GM12878 (cell line): ENCODE measurements around the gene COMMD3. TPM values are rescaled to one million over a fixed set of nuclear protein-coding genes. Genes with fewer than 3 reads are reported as not detected.
A peak's percentile ranks its signal among the peaks of the same experiment; 100 is the strongest.

ENCODE experiments used
- ATAC-seq: fragments of 200-7000 bp; cut with Tn5 transposase; 3 replicates; pipeline ENCODE4 v1.9.1; 2020; ENCODE audit warnings: mild to moderate bottlenecking, moderate library complexity
- BruUV-seq: library from RNA; stranded (reverse); fragments of 400-500 nt; replicated peaks from 2 replicates; lab custom pipeline; 2021; lab: Mats Ljungman, UMichigan
- CTCF ChIA-PET: fragments of 300-600 bp; sonication (Branson Sonifier 250); formaldehyde crosslinking; extraction: SDS; loops from one replicate; lab custom pipeline; 2021; ENCODE audit warnings: inconsistent platforms; lab: Yijun Ruan, JAX
- POLR2A ChIA-PET: fragments of 350-600 bp; formaldehyde crosslinking; extraction: SDS; loops from one replicate; lab custom pipeline; 2021; ENCODE audit warnings: inconsistent platforms; lab: Charles Lee
- RAD21 ChIA-PET: fragments of 300-600 bp; sonication (Branson Sonifier 250); formaldehyde crosslinking; loops from one replicate; lab custom pipeline; 2023; ENCODE audit warnings: antibody characterized with exemption; ENCODE audit not compliant: unreplicated experiment; lab: Charles Lee
- SMC1A ChIA-PET: fragments of 300-600 bp; sonication (Branson Sonifier 250); formaldehyde crosslinking; loops from one replicate; lab custom pipeline; 2023; ENCODE audit not compliant: unreplicated experiment, uncharacterized antibody; lab: Charles Lee
- DNase-seq: peaks from one replicate; pipeline ENCODE4 v3.0.0-alpha.2; 2011; ENCODE audit warnings: low read depth, low spot score
- FAIRE-seq: peaks from 3 replicates; lab custom pipeline; 2011; peaks lifted over from hg19 to GRCh38; lab: Jason Lieb, UNC
- H2AFZ ChIP-seq: 2 replicates; pipeline ENCODE4 v1.6.0; 2011; ENCODE audit warnings: low read depth, low read length, control low read depth; ENCODE audit not compliant: control insufficient read depth
- H3K27ac ChIP-seq: 2 replicates; pipeline ENCODE4 v1.5.1; 2011; ENCODE audit warnings: control low read depth; ENCODE audit not compliant: control insufficient read depth, insufficient read depth
- H3K27me3 ChIP-seq, 2 experiments: replicated peaks in 1 of 2; 2 replicates each; pipeline versions ENCODE4 v1.6.0 to v1.6.1; 2011; ENCODE audit warnings: low read length in 1 of 2; ENCODE audit not compliant: control insufficient read depth in 2 of 2, insufficient read depth in 2 of 2
- H3K36me3 ChIP-seq, 2 experiments: 2 replicates each; pipeline ENCODE4 v1.5.1; 2011; ENCODE audit warnings: low read length in 1 of 2; ENCODE audit not compliant: control insufficient read depth in 2 of 2, insufficient read depth in 2 of 2
- H3K4me1 ChIP-seq: 2 replicates; pipeline ENCODE4 v1.6.1; 2011; ENCODE audit warnings: mild to moderate bottlenecking, low read length, moderate library complexity, mixed read lengths; ENCODE audit not compliant: control insufficient read depth, insufficient read depth
- H3K4me2 ChIP-seq: 2 replicates; pipeline ENCODE4 v1.6.0; 2011; ENCODE audit warnings: control low read depth; ENCODE audit not compliant: control insufficient read depth, insufficient read depth
- H3K4me3 ChIP-seq: fragments of 200-600 bp; sonication (generic); 2 replicates; pipeline ENCODE4 v1.5.1; 2016
- H3K79me2 ChIP-seq: 2 replicates; pipeline ENCODE4 v1.6.0; 2011; ENCODE audit warnings: low read length; ENCODE audit not compliant: control insufficient read depth, insufficient read depth
- H3K9ac ChIP-seq: 2 replicates; pipeline ENCODE4 v1.8.0; 2011; ENCODE audit warnings: low read length, control low read depth, mixed read lengths; ENCODE audit not compliant: control insufficient read depth, insufficient read depth
- H3K9me3 ChIP-seq: replicated peaks from 3 replicates; pipeline ENCODE4 v1.5.1; 2011; ENCODE audit warnings: mild to moderate bottlenecking, low read length; ENCODE audit not compliant: control insufficient read depth, insufficient read depth
- H4K20me1 ChIP-seq: 2 replicates; pipeline ENCODE4 v1.6.0; 2011; ENCODE audit not compliant: control insufficient read depth, insufficient read depth
- CHD2 ChIP-seq: IDR thresholded peaks from 2 replicates; pipeline ENCODE4 v1.6.1; 2011; ENCODE audit warnings: low read depth, low read length, improper control_type of control experiment, borderline replicate concordance
- CREB1 ChIP-seq: IDR thresholded peaks from 2 replicates; pipeline ENCODE4 v1.6.1; 2012; ENCODE audit warnings: low read depth, mild to moderate bottlenecking, inconsistent platforms
- JUNB ChIP-seq: IDR thresholded peaks from 2 replicates; pipeline ENCODE4 v1.6.1; 2016; ENCODE audit warnings: antibody characterized with exemption, mild to moderate bottlenecking
- KAT2A ChIP-seq: conservative IDR thresholded peaks from 2 replicates; pipeline ENCODE4 v1.6.1; 2011; ENCODE audit warnings: low read depth, low read length; ENCODE audit not compliant: control insufficient read depth
- KLF5 ChIP-seq: fragments of 450-650 bp; IDR thresholded peaks from 2 replicates; pipeline ENCODE4 v1.6.1; 2014; ENCODE audit warnings: mild to moderate bottlenecking; ENCODE audit not compliant: partially characterized antibody
- MTA2 ChIP-seq: fragments of 450-650 bp; IDR thresholded peaks from 2 replicates; pipeline ENCODE4 v1.6.1; 2016; ENCODE audit warnings: low read depth, mild to moderate bottlenecking, moderate library complexity
- NBN ChIP-seq: fragments of 450-650 bp; IDR thresholded peaks from 2 replicates; pipeline ENCODE4 v1.6.1; 2016
- POLR2AphosphoS5 ChIP-seq: IDR thresholded peaks from 2 replicates; pipeline ENCODE4 v1.6.1; 2011; ENCODE audit warnings: mild to moderate bottlenecking, low read length, inconsistent platforms
- SMAD1 ChIP-seq: fragments of 450-650 bp; IDR thresholded peaks from 2 replicates; pipeline ENCODE4 v1.6.1; 2018; ENCODE audit warnings: mild to moderate bottlenecking, low read depth; ENCODE audit not compliant: partially characterized antibody
- YBX1 ChIP-seq: fragments of 450-650 bp; IDR thresholded peaks from 2 replicates; pipeline ENCODE4 v1.6.1; 2016; ENCODE audit warnings: antibody characterized with exemption
- ZBED1 ChIP-seq: IDR thresholded peaks from 2 replicates; pipeline ENCODE4 v1.6.1; 2016; ENCODE audit warnings: borderline replicate concordance
- ZBTB33 ChIP-seq: fragments of 450-650 bp; IDR thresholded peaks from 2 replicates; pipeline ENCODE4 v1.6.1; 2017; ENCODE audit warnings: mild to moderate bottlenecking
- ZBTB4 ChIP-seq: fragments of 450-650 bp; formaldehyde crosslinking; IDR thresholded peaks from 2 replicates; pipeline ENCODE4 v1.4.0; 2022; ENCODE audit warnings: mild to moderate bottlenecking, moderate library complexity
- ZNF24 ChIP-seq: fragments of 450-650 bp; IDR thresholded peaks from 2 replicates; pipeline ENCODE4 v1.6.1; 2017; ENCODE audit warnings: antibody characterized with exemption, mild to moderate bottlenecking
- WGBS: methylation state at CpG from one replicate; pipeline ENCODE4 v1.1.6; 2016; ENCODE audit warnings: low lambda C conversion rate; ENCODE audit not compliant: insufficient replicate concordance, insufficient coverage; ENCODE audit errors: missing lambda C conversion rate; 5-methylcytosine and 5-hydroxymethylcytosine counted together
- in situ Hi-C: fragments of 300-500 bp; cut with MboI; formaldehyde crosslinking; loops from 9 replicates; pipeline ENCODE4 v1.14.3; 2018; ENCODE audit warnings: mixed read lengths
- intact Hi-C: fragments of 100-400 bp; cut with micrococcal nuclease; formaldehyde crosslinking; loops from one replicate; pipeline ENCODE4 v1.14.2; 2022; ENCODE audit not compliant: unreplicated experiment
- polyA plus RNA-seq, 11 experiments: library from polyadenylated mRNA; depleted of rRNA in 4 of 11; unstranded in 6 of 11; stranded (reverse) in 5 of 11; fragments of >200 nt; fragmentation: Nextera tagmentation in 4 of 11; fragmentation: Illumina TruSeq in 1 of 11; extraction: Ambion mirVana in 4 of 11; extraction: Trizol in 1 of 11; gene quantifications; 1 replicate in 1 of 11; 2 replicates in 10 of 11; pipeline versions ENCODE4 v1.2.1 to v1.2.3, GENCODE V29; 2011 to 2016; ENCODE audit warnings: inconsistent platforms in 2 of 11, missing spikeins in 2 of 11, low read depth in 1 of 11
- total RNA-seq, 4 experiments: library from RNA; depleted of rRNA in 3 of 4; stranded (reverse); fragments of >200 nt in 3 of 4; fragmentation: Illumina TruSeq in 1 of 4; extraction: Trizol in 1 of 4; gene quantifications; 2 replicates each; pipeline versions ENCODE4 v1.2.1 to v1.2.3, GENCODE V29; 2013 to 2021
- TF ChIP-seq, protein P1 (sequence below): fragments of 450-650 bp; IDR thresholded peaks from 2 replicates; pipeline ENCODE4 v1.6.1; 2017; ENCODE audit warnings: low read depth, mild to moderate bottlenecking, moderate library complexity
- TF ChIP-seq, protein P2 (sequence below): IDR thresholded peaks from 2 replicates; pipeline ENCODE4 v1.6.1; 2012; ENCODE audit warnings: low read depth, low read length, improper control_type of control experiment

The COMMD3 gene
- total and polyA plus RNA-seq, 10 of the 15 experiments (the other 5 are each of a cell fraction or from before 2014, with no cell fraction given), result 64.5 to 248 (median 84.4) TPM

GRCh38 chr10:22339761-22340328 lies 23.7 kb downstream of the COMMD3 start:
- BruUV-seq, result no TSS peak
- TF ChIP-seq, protein P1, sequence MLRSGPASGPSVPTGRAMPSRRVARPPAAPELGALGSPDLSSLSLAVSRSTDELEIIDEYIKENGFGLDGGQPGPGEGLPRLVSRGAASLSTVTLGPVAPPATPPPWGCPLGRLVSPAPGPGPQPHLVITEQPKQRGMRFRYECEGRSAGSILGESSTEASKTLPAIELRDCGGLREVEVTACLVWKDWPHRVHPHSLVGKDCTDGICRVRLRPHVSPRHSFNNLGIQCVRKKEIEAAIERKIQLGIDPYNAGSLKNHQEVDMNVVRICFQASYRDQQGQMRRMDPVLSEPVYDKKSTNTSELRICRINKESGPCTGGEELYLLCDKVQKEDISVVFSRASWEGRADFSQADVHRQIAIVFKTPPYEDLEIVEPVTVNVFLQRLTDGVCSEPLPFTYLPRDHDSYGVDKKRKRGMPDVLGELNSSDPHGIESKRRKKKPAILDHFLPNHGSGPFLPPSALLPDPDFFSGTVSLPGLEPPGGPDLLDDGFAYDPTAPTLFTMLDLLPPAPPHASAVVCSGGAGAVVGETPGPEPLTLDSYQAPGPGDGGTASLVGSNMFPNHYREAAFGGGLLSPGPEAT, result no peak
- no peak for TF ChIP-seq ZNF24
- TF ChIP-seq MTA2, result no peak
- peak; percentile 91; the same call in 1 of the 2 replicates for TF ChIP-seq ZBED1
- TF ChIP-seq KAT2A, result no peak
- no peak for TF ChIP-seq POLR2AphosphoS5
- TF ChIP-seq CHD2, result 0 out of 2 replicates have a peak, but pooled peaks have one; percentile 12
- no peak for TF ChIP-seq YBX1
- no peak for TF ChIP-seq CREB1
- TF ChIP-seq ZBTB4 (CRISPR knock-in tag), result no peak
- TF ChIP-seq, protein P2, sequence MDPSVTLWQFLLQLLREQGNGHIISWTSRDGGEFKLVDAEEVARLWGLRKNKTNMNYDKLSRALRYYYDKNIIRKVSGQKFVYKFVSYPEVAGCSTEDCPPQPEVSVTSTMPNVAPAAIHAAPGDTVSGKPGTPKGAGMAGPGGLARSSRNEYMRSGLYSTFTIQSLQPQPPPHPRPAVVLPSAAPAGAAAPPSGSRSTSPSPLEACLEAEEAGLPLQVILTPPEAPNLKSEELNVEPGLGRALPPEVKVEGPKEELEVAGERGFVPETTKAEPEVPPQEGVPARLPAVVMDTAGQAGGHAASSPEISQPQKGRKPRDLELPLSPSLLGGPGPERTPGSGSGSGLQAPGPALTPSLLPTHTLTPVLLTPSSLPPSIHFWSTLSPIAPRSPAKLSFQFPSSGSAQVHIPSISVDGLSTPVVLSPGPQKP, result no peak
- no peak for TF ChIP-seq SMAD1
- TF ChIP-seq NBN, result 0 out of 2 replicates have a peak, but pooled peaks have one; percentile 35
- no peak for TF ChIP-seq KLF5
- TF ChIP-seq JUNB, result no peak
- no peak for TF ChIP-seq ZBTB33

More at GRCh38 chr10:22339761-22340328, 23.7 kb downstream of the COMMD3 start:
- peak overlapping the region; percentile 89 for H2AFZ ChIP-seq
- H3K4me2 ChIP-seq, result peak overlapping the region; percentile 97
- peaks cover 30% of the 10 kb centered on the region for H3K4me1 ChIP-seq
- SMC1A ChIA-PET, result interaction anchor here (0.6 to 2.2 kb wide), 10 partner anchors 9 to 389 kb away, joined by 3 to 8 read pairs (median 3); partner anchors contain the start of gene COMMD3
- RAD21 ChIA-PET, result interaction anchor here (0.6 to 2.3 kb wide), 11 partner anchors 8 to 346 kb away, joined by 3 to 7 read pairs (median 3); partner anchors contain the start of gene COMMD3
- FAIRE-seq, result no peak
- no peaks in the 10 kb centered on the region for H3K79me2 ChIP-seq
- no peaks in the 10 kb centered on the region for H4K20me1 ChIP-seq
- H3K9me3 ChIP-seq, result no peaks in the 10 kb centered on the region
- peak overlapping the region; percentile 66; the same call in 1 of the 2 replicates for H3K4me3 ChIP-seq
- under 1% methylated on average over 13 of the region's 13 CpGs for WGBS
- H3K27ac ChIP-seq, result no peak overlapping the region; the same call in 1 of the 2 replicates
- POLR2A ChIA-PET, result interaction anchor here (0.9 to 1.6 kb wide), 8 partner anchors 10 to 337 kb away, joined by 3 to 15 read pairs (median 3); partner anchors contain the start of genes COMMD3 and DNAJC1
- H3K27me3 ChIP-seq, result peaks cover 11 to 31% of the 10 kb centered on the region in 2 experiments
- peak overlapping the region; percentile 88; the same call in 1 of the 2 replicates for H3K9ac ChIP-seq
- no peak for DNase-seq
- CTCF ChIA-PET, result interaction anchor here (0.6 to 1.4 kb wide), 6 partner anchors 15 to 112 kb away, joined by 3 to 6 read pairs (median 3); no protein-coding TSS in a partner anchor
- no peak; the same call in 2 of the 3 replicates for ATAC-seq
- intact Hi-C loops (loop anchor here (2.0 to 5.0 kb wide), 2 partner anchors 17 to 382 kb away; no protein-coding TSS in a partner anchor), in situ Hi-C loops (no loop called here)
- H3K36me3 ChIP-seq, result no peaks in the 10 kb centered on the region
